ENCODE measurements around the gene PTPRH.
A peak's percentile ranks its signal among the peaks of the same experiment; 100 is the strongest.
"Not testable (repeated sequence)": the region's sequence is repeated elsewhere in the genome, so short reads cannot be mapped to it uniquely, and the experiment has no call there.

PTPRH gene

GRCh38 chr19:55156202-55157063 is 52.9 kb downstream of the PTPRH start:
- peak; percentile 46 for DNase-seq

GRCh38 chr19:55155784-55156183 is 53.5 kb downstream of the PTPRH start:
- DNase-seq, result not testable (repeated sequence)

- DNase-seq, result no peak
These were observed 55.5 kb downstream of the PTPRH start for GRCh38 chr19:55153652-55154264.

GRCh38 chr19:55152017-55152416 is 57.3 kb downstream of the PTPRH start:
- peak; percentile 44 for DNase-seq

- DNase-seq, result no peak
These were observed 60.0 kb downstream of the PTPRH start, which contains the start of gene TNNT1 for GRCh38 chr19:55149078-55150003. Gene TNNT1, minus strand, starts transcription at chr19:55149206. Its CDS starts 2,049 bp downstream, at chr19:55147157.

- DNase-seq, result no peak
These were observed 61.6 kb downstream of the PTPRH start for GRCh38 chr19:55147545-55148251.

GRCh38 chr19:55146705-55147273 is 62.5 kb downstream of the PTPRH start:
- DNase-seq, result peak; percentile 16

GRCh38 chr19:55146078-55146704 is 63.1 kb downstream of the PTPRH start:
- no peak for DNase-seq

GRCh38 chr19:55145232-55145631 is 64.1 kb downstream of the PTPRH start:
- no peak for DNase-seq

- DNase-seq, result no peak
These were observed 67.6 kb downstream of the PTPRH start for GRCh38 chr19:55141696-55142095.

GRCh38 chr19:55137915-55138314 is 71.4 kb downstream of the PTPRH start:
- DNase-seq, result no peak

GRCh38 chr19:55136399-55137102 is 72.8 kb downstream of the PTPRH start:
- no peak for DNase-seq

GRCh38 chr19:55134736-55135135 is 74.6 kb downstream of the PTPRH start:
- no peak for DNase-seq

- DNase-seq, result no peak
These were observed 75.5 kb downstream of the PTPRH start for GRCh38 chr19:55133639-55134444.

GRCh38 chr19:55132453-55133129 is 76.7 kb downstream of the PTPRH start:
- no peak for DNase-seq

GRCh38 chr19:55131421-55131820 is 77.9 kb downstream of the PTPRH start:
- no peak for DNase-seq

Data from HCEC 1CT (cell line).